ENCODE data around the gene SUGCT.

SUGCT gene

DNA sequence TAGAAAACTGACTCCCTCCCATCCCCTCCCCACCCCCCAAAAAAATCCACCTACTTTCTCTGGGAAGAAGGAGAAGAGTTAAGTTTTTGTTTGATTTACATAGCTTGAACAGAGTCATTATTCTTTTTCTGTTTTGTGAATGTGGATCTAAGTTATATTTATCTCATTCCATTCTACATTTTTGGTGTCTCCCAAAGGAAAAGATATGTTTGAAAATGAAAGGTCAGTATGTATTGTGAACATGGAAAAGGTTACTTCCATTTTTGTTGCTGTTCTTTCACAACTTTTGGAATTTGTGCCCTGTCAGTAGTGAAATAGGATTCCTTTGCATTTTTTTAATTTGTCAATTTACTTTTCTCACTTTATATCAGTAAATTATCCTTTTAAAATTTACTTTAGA, 547.9 kb downstream of the SUGCT start:
- no peak for DNase-seq (ENCODE audit: low spot score)

DNA sequence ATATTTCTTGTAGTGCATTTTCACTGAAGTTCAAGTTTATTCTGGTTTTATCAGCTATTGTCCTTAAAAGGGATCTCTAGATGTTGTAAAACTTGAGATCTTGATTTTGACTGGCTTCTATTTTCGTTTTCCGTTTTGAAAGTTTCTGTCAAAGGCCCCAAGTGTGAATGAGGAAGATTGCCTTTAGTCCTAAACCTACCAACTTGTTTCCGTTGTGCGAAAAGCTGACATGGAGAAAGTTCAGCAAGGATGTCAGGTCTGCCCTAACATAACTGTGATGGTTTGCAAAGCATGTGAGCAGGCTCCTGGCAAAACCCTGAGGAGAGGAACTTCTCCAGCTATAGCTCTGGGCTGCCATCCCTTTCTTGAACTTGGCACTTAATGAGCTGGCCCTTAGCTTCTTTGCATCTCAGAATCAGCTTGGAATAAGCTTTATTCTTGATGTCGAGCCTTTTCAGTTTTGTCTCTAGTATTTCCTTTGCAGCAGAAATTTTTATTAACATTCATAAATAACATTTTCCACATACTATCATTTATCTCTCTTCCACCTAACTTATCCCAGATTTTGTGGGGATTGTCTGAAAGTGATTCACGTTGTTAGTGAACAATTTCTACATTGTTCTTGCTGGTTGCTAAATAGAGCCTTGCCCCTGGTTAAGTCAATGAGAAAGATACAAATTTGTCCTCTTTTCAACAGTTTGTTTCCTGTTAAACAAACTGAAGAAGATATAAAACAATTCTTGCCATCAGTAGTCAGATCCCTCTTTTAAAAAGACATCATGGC, 559.4 kb downstream of the SUGCT start:
- no peak for DNase-seq (ENCODE audit: low spot score)

DNA sequence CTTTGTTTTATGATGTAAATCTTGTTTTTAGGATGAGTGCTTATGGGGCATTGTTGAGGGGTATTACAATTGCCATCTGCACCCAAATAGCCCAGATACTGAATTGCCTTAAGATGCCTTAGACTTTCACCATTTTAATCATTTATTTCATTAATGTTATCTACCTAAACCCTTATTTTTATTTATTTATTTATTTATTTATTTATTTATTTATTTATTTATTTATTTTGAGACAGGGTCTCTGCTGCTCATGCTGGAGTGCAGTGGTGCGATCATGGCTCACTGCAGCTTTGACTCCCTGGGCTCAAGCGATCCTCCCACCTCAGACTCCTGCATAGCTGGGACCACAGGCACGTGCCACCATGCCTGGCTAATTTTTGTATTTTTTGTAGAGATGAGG, 560.2 kb downstream of the SUGCT start:
- DNase-seq (ENCODE audit: low spot score) = no peak

DNA sequence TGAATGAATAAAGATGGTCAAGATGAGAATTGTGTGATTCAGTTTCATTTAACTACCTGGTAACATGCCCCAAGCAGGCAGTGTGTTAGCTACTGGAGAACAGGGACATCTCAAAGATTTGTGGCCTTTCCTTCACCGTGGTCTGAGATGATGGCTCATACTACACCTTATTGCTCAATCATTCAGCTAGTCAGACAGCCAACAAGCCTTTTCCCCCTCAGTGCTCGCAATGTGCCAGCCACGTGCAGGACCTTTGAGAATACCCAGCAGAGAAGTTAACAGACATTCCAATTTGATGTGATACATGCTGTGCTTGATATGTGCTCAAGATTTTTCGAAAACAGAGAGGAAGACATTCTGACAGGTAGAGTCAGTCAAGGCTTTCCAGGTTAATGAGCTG, 562.8 kb downstream of the SUGCT start:
- peak; percentile 51 for DNase-seq (ENCODE audit: low spot score)

DNA sequence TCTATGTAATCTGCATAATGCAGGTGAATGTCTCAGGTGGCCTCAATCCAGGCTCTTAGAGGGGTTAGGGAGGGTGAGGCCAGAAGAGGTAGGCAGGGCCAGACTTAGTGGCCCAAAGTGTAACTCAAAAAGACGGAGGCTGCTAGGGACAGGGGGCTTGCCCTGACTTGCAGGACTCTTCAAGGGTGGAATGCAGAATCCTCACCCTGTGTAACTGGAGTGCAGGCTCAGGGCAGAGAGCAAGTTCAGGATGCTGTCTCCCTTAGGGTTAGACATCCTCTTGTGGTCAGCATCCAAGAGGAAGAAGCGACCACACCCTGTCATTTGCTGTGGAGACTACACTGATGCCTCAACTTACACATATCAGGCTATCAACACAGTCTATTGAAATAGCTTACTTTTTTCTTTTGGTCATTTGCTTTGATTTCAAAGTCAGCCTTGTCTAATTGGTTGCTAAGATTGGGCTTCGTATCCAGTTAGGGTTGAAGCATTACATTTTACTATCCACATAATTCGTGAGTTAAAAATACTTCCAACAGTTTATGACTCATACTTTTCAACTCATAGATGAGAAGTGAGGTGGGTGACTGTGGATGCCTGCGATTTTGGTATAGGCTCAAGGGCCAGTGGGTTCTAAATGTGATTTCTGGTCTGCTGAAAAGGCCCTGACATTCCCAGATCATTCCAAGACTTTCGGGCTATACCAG, 563.6 kb downstream of the SUGCT start:
- DNase-seq (ENCODE audit: low spot score) = no peak

DNA sequence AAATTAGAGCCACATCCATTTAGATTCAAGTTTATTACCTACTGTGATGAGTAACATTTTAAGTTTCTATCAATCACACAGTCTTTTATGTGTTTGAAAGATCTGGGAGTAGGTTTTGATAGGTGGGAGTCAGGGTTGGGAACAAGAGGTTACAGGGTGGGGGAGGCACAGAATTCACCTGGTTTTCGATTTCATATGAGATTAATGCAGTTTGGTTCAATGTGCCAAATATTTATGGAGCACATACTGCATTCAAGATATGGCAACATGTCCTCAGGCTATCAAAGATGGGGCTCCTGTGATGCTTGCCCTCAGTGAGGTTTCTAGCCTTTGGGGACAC, 564.1 kb downstream of the SUGCT start:
- DNase-seq (ENCODE audit: low spot score) = no peak

DNA sequence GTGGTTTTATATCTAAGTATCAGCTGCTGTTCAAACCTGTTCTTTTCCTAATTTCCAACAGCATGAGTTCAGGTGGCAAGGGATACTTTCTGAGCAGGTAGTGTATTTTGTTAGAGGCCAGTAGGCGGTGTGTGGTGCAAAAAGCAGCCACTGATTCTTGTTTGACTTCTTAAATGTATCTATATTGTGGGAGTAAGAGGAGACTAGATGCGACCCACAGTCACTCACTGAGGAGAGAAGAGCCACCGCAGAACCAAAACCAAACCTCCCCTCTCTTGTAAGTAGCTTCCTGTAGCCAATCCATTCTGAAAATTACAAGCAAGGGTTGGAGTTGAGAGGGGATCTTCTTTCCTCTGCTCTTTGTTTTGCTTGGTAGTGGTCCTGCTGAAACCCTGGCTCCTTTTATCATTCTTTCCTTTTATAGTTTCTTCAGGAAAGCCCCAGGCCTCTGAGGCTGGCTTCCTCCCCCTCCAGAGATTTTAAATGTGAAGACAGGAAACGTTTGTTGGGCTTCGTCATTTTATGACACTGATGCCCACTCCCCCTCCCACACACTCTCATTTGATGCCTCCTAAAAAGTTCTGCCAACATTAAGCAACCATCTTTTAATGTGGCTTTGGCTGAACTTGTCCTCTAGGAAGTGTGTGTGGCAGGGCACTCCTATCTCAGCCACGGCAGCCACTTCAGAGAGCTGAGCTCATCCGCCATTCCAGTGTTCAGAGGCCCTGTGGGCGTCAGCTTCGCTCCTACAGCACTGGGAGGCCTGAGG, 566.0 kb downstream of the SUGCT start:
- no peak for DNase-seq (ENCODE audit: low spot score)

DNA sequence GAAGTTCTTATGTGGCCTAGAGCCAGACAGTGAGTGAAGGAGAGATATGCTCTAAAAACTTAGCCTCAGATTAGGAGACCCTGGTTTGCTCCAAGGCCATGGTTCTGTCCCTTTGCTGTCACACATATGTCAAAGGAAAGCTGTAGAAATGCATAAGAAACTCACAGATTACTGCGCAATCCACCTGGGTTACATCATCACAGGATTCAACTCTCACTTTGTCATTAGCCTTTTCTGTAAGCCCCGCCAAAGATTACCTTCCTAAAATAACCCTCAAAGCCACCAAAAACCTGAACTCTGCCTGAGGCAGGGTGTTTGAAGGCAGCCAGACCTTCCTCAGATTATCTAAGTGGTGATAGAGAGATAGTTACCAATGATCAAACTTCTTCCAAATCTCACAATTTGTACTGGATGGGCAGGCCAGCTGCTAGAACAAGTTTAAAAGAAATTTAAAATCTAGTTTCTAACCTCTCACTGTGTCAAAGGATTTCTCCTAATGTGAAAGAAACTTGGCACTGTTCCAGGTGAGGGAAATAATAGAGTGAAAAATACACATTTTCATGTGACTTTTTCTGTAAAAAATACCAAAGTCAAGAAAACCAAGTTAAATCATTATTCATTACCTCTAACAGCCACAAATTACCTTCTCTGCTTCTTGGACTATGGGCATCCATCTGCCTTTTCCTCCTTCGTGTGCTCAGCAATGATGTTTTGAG, 567.2 kb downstream of the SUGCT start:
- DNase-seq (ENCODE audit: low spot score) = no peak

DNA sequence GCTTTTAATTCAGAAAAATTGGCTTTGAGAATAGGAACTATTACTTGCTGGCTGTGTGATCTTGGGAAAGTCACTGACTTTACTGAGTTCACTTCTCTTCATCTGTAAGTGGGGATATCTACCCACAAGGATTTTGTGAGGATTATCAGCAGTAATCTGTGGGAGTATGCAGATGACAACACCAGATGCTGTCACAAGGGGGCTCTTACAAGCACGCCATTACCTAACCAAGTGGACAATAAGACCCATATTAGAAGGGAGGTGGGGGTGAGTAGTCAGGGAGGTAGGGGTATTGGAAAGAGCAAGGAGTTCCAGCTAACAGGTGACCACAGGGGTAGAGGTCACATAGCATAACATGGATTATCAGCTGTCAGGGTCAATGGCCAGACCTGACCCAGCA, 569.4 kb downstream of the SUGCT start:
- DNase-seq (ENCODE audit: low spot score) = no peak

DNA sequence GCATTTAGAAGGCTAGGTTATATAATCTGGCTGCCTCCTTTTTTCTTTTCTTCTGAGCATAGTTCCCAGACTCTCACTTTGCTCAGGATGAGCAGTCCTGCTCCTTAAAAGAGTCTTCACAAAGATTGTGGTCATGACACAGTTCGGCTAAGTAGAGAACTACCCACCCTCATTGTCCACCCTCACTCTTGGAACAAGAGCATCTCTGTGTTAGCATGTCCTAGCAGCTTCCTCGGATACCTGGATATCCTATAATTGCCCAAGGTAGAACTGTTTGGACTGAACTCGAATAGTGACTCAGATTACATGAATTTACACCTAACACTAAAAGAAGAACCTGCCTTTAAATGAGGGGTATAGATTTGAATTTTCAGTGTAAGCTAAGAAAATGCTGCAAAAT, 572.0 kb downstream of the SUGCT start:
- no peak for DNase-seq (ENCODE audit: low spot score)

DNA sequence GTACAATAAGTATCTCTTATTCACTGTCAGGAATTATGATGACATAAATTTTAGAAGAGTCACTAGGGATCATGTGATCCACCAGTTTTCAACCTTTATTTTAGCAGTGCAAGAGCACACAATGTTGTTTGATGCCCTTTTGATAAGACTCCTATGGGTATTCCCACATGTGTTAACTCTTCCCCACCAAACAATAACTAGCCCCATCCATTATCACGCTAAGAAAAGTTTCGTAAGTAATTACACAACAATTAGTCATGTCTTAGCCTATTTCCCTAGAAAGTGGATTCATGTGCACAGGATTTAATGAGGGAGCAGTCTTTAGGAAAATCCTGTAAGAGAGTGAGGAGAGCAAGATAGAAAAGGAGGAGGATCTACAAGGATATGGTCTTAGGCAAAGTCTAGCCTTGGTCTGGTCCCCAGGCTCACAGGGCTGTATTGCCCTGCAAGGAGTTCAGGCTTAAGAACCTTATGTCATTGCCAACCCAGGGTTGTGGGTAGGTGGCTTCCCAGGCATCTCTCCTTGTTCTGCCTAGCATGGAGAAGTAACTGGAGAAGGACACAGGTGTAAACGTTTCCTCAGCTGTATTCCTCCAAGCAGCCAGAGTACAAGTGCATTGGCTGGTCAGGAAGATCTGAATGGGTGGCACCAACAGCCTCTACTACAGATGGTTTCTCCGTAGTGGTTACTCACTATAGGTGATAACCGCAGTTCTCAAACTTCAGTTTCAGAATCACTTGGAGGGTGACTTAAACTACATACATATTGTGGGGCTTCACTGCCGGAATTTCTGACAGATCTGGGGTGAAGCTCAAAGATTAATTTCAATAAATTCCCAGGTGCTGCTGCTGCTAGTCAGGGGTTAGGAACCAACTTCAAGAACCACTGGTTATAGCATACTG, 574.5 kb downstream of the SUGCT start:
- no peak for DNase-seq (ENCODE audit: low spot score)

DNA sequence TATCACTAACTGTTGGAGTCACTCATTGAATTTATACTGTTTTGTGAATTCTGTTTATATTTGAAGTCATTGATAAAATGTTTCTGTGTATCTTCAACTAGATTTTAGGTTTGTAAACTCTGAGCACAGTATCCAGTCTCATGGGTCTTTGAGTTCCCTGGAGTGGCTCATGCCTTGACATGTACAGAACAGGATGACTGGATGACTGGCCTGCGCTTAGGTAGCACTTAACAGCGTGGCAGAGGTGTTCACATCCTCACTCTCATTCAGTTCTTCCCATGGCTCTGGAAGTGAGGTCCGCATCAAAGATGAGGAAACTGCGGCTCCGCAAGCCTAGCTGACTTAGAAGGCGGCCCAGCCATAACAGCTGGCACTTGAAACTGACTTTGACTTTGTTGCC, 576.9 kb downstream of the SUGCT start:
- DNase-seq (ENCODE audit: low spot score) = no peak

DNA sequence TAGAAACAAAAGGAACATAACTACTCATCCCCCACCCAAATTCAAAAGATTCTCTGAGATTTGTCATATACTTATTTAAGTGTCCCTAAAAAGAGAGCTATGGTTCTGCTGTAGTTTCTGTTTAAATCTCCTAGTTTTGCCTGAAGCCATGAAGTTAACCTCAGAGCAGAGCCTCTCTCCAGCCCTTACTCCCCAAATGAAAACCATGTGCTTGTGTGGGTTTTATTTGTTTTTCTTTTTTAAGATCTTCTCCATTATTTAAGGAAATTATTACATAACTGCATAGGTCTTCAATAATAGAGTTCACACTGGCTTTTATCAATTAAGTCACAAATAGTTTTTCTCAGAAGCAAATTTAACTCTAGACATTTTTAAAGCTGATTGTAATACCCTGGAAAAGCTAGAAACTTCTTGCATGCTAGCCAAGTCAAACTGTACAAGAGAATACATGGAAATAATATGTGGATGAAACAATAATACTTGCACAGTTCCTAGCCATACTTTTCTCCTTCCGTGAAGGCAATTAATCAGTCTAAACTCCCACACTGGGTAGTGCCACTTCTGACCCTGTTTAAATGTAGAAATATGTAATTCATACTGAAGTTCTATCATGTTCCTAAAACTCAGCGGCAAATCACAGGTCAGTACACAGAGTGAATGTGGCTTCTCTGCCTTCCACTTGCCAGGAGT, 579.7 kb downstream of the SUGCT start:
- no peak for DNase-seq (ENCODE audit: low spot score)

DNA sequence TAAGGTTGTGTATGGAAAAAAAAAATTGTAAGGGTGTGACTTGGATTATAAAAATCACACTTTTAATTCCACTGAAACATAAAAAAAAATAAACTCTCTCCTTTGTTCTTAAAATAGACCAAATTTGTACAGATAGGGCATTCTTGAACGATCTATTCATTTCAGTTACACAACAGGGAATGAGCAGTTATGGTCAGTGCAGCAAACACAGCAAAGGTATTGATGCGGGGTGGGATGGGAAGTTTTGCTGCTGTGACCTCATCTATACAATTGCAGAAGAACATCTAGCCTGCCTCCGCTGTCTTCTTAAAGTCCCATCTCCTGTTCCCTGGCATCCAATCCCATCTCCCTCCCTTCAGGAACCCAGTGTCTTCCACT, 580.2 kb downstream of the SUGCT start:
- DNase-seq (ENCODE audit: low spot score) = no peak

DNA sequence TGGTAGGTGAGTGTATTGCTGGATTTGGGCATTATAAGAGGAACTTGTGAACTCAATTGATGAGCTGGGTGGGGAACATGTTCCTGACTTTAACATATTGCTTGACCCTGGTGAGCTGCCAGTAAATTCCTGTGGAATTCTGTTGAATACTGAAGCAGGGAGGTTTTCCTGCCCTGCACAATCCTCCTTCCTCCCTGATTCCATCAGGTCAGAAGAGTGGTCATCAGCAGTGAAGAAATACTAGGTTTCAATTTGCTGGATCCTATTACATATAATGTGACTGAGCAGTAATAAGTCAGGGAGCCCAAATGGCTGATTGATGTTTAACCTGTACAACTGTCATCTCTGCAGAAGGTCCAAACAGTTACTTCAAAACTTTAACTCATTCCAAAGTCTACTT, 581.2 kb downstream of the SUGCT start:
- DNase-seq (ENCODE audit: low spot score) = peak; percentile 37

DNA sequence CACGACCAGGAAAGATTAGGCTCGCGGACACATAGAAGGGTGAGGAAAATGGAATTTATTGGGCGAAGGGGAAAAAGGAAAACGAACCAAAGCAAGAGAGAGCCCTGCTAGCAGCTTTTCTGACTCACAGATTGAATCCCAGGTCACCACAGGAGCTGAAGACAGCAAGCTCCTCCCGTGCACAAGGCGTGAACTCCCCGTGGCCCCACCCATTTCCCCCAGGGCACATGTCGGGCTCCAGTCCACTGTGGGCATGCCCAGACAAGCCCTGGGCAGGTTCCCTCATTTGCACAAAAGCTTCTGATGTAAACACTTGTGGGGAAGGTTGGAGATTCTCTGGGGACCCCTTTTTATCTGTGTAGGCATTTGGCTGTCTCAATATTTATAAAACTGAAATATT, 582.4 kb downstream of the SUGCT start:
- peak; percentile 90 for DNase-seq (ENCODE audit: low spot score)

DNA sequence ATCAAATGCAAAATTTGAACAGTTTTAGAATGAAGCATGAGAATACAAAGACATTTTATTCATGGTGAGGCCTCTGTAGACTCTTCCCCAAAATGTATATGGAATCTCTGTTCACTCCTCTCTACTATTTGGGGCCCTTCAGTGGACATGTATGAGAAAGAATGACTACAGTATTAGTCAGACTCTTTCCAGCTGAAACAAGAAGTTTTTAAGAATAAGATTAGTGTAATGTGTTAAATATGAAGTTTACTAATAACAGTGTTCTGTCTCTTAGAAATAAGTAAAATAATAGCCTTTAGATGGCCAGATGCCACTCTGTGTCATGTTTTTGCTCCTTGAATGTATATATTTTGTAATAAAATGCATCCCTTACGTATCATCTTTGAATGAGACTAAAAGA, 585.6 kb downstream of the SUGCT start:
- peak; percentile 23 for DNase-seq (ENCODE audit: low spot score)

DNA sequence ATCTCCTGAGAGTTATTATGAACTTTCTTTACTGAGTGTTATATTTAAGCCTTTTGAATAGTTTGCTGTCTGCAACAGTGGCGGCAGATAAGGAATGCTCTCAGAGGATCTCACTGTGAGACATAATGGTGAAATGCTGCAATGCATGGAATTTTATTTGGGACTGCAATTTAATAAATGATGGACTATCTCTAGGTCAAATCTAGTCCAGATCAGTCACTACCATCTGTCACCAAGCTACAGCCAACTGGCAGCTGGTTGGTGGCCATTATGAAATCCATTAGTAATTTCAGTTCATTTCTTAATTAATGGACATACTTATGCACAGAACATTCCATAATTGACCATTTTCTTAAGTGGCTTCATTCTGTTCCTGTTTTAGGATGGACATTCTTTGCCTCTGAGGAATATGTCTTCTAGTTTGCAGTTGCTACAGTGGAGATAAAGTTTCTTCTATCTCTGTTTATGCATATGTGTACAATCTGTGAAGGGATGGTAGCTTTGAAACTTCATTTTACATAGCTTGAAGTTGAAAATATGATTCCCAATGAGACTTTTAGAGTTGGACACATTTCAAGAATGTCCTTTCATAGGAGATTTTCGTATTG, 586.6 kb downstream of the SUGCT start:
- DNase-seq (ENCODE audit: low spot score) = no peak

DNA sequence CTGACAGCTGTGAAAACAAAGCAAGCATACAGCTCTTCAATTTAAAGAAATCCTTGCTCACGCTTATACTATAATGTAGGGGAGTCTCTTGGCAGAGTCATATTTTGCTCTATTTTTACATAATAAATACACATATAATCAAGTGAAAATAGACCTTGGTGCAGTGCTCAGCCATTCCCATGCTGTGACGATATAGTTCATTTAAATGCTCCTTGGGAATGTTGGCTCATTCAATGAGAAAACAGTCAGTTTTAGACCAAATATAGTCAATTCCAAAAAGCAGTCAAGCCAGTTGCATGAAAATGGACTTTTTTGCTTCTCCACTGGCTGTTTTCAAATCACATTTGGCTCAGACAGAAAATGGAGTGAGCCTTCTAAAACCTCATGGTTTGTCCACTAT, 587.4 kb downstream of the SUGCT start:
- DNase-seq (ENCODE audit: low spot score) = no peak

DNA sequence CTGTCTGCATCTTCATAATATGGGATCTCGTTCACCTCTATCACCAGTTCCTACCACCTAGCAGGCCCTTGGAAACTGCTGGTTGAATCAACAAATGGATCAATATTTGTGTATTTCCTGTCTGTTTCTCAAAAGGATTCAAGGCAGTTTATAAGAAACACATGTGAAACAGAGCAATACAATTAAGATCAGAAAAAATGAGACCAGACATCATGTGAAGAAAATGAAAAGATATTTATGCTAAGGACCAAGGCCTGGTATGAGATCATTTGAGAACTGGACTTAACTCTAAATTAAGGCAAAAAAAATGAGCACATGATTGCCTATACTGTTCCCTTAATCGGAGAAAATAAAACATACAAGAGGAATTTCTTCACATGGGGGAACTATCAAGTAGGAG, 589.0 kb downstream of the SUGCT start:
- no peak for DNase-seq (ENCODE audit: low spot score)

DNA sequence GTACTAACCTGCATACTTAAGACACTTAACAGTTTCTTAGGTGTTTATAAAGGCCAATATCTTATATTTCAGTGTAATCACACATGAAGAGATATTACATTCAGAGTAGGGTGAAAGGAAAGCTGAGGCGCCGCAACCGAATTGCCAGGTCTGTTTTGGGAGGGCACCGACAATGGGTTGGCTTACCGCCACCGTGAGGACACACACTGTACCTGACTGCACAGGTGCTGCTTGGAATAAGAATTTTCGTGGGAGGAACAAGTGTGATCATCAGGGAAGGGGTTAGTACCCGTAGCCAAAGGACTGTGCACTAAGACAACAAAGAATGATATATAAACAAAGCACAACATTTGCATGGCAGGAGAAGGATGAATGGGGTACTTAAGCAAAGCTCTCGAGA, 591.8 kb downstream of the SUGCT start:
- no peak for DNase-seq (ENCODE audit: low spot score)
